KMS-11 (cell line): Measurements from ENCODE around the gene DRD4.

Experiments
- H2AFZ ChIP-seq: fragments of 200-600 bp; sonication (generic); 2 replicates; pipeline ENCODE4 v1.6.1; 2016; ENCODE audit warnings: antibody characterized with exemption, mixed run types, low read depth
- H3K27ac ChIP-seq: fragments of 200-600 bp; sonication (generic); 2 replicates; pipeline ENCODE4 v1.6.1; 2016; ENCODE audit warnings: mild to moderate bottlenecking, mixed run types
- H3K27me3 ChIP-seq: fragments of 200-600 bp; sonication (generic); 2 replicates; pipeline ENCODE4 v1.6.1; 2017; ENCODE audit warnings: mild to moderate bottlenecking, low read depth, mixed run types, moderate library complexity; ENCODE audit not compliant: insufficient read depth
- H3K36me3 ChIP-seq: fragments of 200-600 bp; sonication (generic); 2 replicates; pipeline ENCODE4 v1.6.1; 2017; ENCODE audit warnings: mild to moderate bottlenecking, mixed run types; ENCODE audit not compliant: insufficient read depth
- H3K4me1 ChIP-seq: fragments of 200-600 bp; sonication (generic); 2 replicates; pipeline ENCODE4 v1.6.1; 2016; ENCODE audit warnings: mild to moderate bottlenecking, low read depth, mixed run types; ENCODE audit not compliant: poor library complexity, severe bottlenecking
- H3K4me2 ChIP-seq: fragments of 200-600 bp; sonication (generic); 2 replicates; pipeline ENCODE4 v1.7.0; 2016; ENCODE audit warnings: mild to moderate bottlenecking, mixed run types
- H3K4me3 ChIP-seq: fragments of 200-600 bp; sonication (generic); IDR thresholded peaks from 2 replicates; pipeline ENCODE4 v1.6.1; 2017; ENCODE audit warnings: low read depth, low read length, mixed read lengths; ENCODE audit not compliant: insufficient read depth
- H3K79me2 ChIP-seq: fragments of 200-600 bp; sonication (generic); 2 replicates; pipeline ENCODE4 v1.6.1; 2016; ENCODE audit warnings: low read depth, mixed run types; ENCODE audit not compliant: insufficient read depth
- H3K9ac ChIP-seq: fragments of 200-600 bp; sonication (generic); 2 replicates; pipeline ENCODE4 v1.6.1; 2016; ENCODE audit warnings: mild to moderate bottlenecking, mixed run types
- H4K20me1 ChIP-seq: fragments of 200-600 bp; sonication (generic); 2 replicates; pipeline ENCODE4 v1.6.1; 2016; ENCODE audit warnings: mild to moderate bottlenecking, mixed run types; ENCODE audit not compliant: insufficient read depth
- CTCF ChIP-seq: fragments of 200-600 bp; sonication (generic); conservative IDR thresholded peaks from 2 replicates; pipeline ENCODE4 v1.6.1; 2017; ENCODE audit warnings: low read depth, mild to moderate bottlenecking, antibody characterized with exemption, low read length, moderate library complexity, mixed read lengths

Gene DRD4

GRCh38 chr11:616320-617198 lies 20.5 kb upstream of the DRD4 start:
- Histone ChIP-seq H3K4me3 (no peak overlapping the region), H3K27me3 (no peaks in the 10 kb centered on the region), H4K20me1 (no peaks in the 10 kb centered on the region), H3K36me3 (no peaks in the 10 kb centered on the region), H3K4me1 (peaks cover 16% of the 10 kb centered on the region), H2AFZ (peak overlapping the region; percentile 54), H3K27ac (peak overlapping the region; percentile 72; the same call in 1 of the 2 replicates), H3K79me2 (no peaks in the 10 kb centered on the region), H3K9ac (peak overlapping the region; percentile 61; the same call in 1 of the 2 replicates), H3K4me2 (peak overlapping the region; percentile 66)
- TF ChIP-seq CTCF: no peak

GRCh38 chr11:617199-617911 lies 19.7 kb upstream of the DRD4 start:
- Histone ChIP-seq H3K9ac (no peak overlapping the region), H3K4me1 (peaks cover 16% of the 10 kb centered on the region), H3K27me3 (no peaks in the 10 kb centered on the region), H3K36me3 (no peaks in the 10 kb centered on the region), H3K4me2 (no peak overlapping the region), H2AFZ (no peak overlapping the region), H4K20me1 (no peaks in the 10 kb centered on the region), H3K79me2 (no peaks in the 10 kb centered on the region), H3K27ac (no peak overlapping the region), H3K4me3 (no peak overlapping the region)
- TF ChIP-seq CTCF: no peak

- H3K27ac ChIP-seq: no peak overlapping the region
- no peaks in the 10 kb centered on the region for H4K20me1 ChIP-seq
- peaks cover 16% of the 10 kb centered on the region for H3K4me1 ChIP-seq
- H3K4me2 ChIP-seq: no peak overlapping the region
- H3K9ac ChIP-seq: no peak overlapping the region
- H3K36me3 ChIP-seq: no peaks in the 10 kb centered on the region
- no peak overlapping the region for H2AFZ ChIP-seq
- no peak overlapping the region for H3K4me3 ChIP-seq
- no peak for TF ChIP-seq CTCF
- H3K27me3 ChIP-seq: no peaks in the 10 kb centered on the region
- no peaks in the 10 kb centered on the region for H3K79me2 ChIP-seq
Measured at GRCh38 chr11:617912-618682, 19.0 kb upstream of the DRD4 start.

- Histone ChIP-seq H3K4me2 (no peak overlapping the region), H3K4me3 (no peak overlapping the region), H3K9ac (no peak overlapping the region), H3K79me2 (no peaks in the 10 kb centered on the region), H4K20me1 (no peaks in the 10 kb centered on the region), H3K36me3 (no peaks in the 10 kb centered on the region), H2AFZ (no peak overlapping the region), H3K4me1 (peaks cover 16% of the 10 kb centered on the region), H3K27me3 (no peaks in the 10 kb centered on the region), H3K27ac (no peak overlapping the region)
- no peak for TF ChIP-seq CTCF
Measured at GRCh38 chr11:618856-619627, 18.0 kb upstream of the DRD4 start.
